ENCODE results near the gene ORAI2.

- TF ChIP-seq POLR2AphosphoS5 (IDR thresholded peaks at IDR 0.05; ENCODE audit: low read depth, low read length), result no peak
- TF ChIP-seq TAF1 (IDR thresholded peaks at IDR 0.05; ENCODE audit: borderline replicate concordance, low read depth, low read length), result no peak
- no peak for TF ChIP-seq POLR2A (IDR thresholded peaks at IDR 0.05; ENCODE audit: low read depth, low read length)
Observed at GRCh38 chr7:102412548-102412947, 20.8 kb upstream of the ORAI2 start.
